ENCODE measurements around the gene MAST2. TPM values are rescaled to one million over a fixed set of nuclear protein-coding genes. Genes with fewer than 3 reads are reported as not detected.

MAST2 gene
- total RNA-seq, 1 experiment from 2014 or later: 41.9 TPM

DNA sequence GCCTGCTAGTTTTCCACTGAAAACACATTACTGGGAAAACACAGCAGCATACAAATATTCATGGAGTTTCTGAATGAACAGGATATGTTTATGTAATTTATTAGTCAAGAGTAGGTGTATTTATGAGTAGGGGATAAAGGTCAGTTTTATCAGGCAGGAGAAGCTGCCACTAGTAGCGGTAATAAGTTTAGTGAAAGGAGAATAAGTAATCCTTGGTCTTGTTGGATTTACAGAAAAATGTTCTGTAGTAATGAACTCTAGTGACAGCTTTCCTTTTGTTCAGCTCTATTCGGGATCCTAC is 1.2 kb downstream of the MAST2 start:
- H3K4me2 ChIP-seq (ENCODE audit: low read length): peak overlapping the region; percentile 98
- no peaks in the 10 kb centered on the region; a peak in 1 of 4 replicates for H3K36me3 ChIP-seq (ENCODE audit: control insufficient read depth in 1 of 2, insufficient read depth in 2 of 2, low read length in 2 of 2)
- H3K4me3 ChIP-seq (replicated peaks in 1 of 2; ENCODE audit: low read depth in 1 of 2, low read length in 2 of 2): peak overlapping the region; percentile 66 to 84
- H2AFZ ChIP-seq (ENCODE audit: low read depth, low read length, poor library complexity, severe bottlenecking): no peak overlapping the region
- POLR2A ChIA-PET: no interaction called here
- peak overlapping the region; percentile 71 for H3K9ac ChIP-seq (ENCODE audit: low read length)
- no peaks in the 10 kb centered on the region for H3K27me3 ChIP-seq (ENCODE audit: insufficient read depth, low read length)
- no peaks in the 10 kb centered on the region for H4K20me1 ChIP-seq (ENCODE audit: insufficient read depth)
- intact Hi-C loops (cut with micrococcal nuclease): loop anchor here (5.0 kb wide), 1 partner anchor 117 kb away; the partner anchor contains the start of genes GPBP1L1 and TMEM69
- no peaks in the 10 kb centered on the region for H3K9me3 ChIP-seq (ENCODE audit: control insufficient read depth in 1 of 2, insufficient read depth in 1 of 2, low read depth in 1 of 2, low read length in 2 of 2)
- CTCF ChIA-PET: no interaction called here
- no peaks in the 10 kb centered on the region for H3K9me2 ChIP-seq (ENCODE audit: insufficient read depth)
- BruUV-seq (replicated peaks): no TSS peak
- ATAC-seq (no peak), DNase-seq (ENCODE audit: low read depth, low spot score) (no peak)
- RAD21 ChIA-PET (ENCODE audit: low non-redundant PET in 1 of 2, low total read pairs in 2 of 2, uncharacterized antibody in 2 of 2, unreplicated experiment in 2 of 2): no interaction called here
- H3K4me1 ChIP-seq (ENCODE audit: control insufficient read depth in 1 of 2, insufficient read depth in 2 of 2, low read length in 2 of 2): peaks cover 11 to 21% of the 10 kb centered on the region in 2 experiments
- no peak overlapping the region for H3K27ac ChIP-seq (ENCODE audit: low read depth, low read length)
- peaks cover 55% of the 10 kb centered on the region for H3K79me2 ChIP-seq (ENCODE audit: insufficient read depth, low read length)
- TF ChIP-seq POLR2AphosphoS5 (IDR thresholded peaks at IDR 0.05; ENCODE audit: low read depth, low read length) (no peak), ELF1 (IDR thresholded peaks at IDR 0.05; ENCODE audit: borderline replicate concordance, low read depth) (no peak), CEBPB (IDR thresholded peaks at IDR 0.05; ENCODE audit: low read depth) (no peak), RAD21 (IDR thresholded peaks at IDR 0.05; ENCODE audit: low read depth) (no peak), SRF (IDR thresholded peaks at IDR 0.05; ENCODE audit: low read depth) (no peak), EGR1 (IDR thresholded peaks at IDR 0.05; ENCODE audit: low read depth) (no peak)
- TF ChIP-seq, protein P1, sequence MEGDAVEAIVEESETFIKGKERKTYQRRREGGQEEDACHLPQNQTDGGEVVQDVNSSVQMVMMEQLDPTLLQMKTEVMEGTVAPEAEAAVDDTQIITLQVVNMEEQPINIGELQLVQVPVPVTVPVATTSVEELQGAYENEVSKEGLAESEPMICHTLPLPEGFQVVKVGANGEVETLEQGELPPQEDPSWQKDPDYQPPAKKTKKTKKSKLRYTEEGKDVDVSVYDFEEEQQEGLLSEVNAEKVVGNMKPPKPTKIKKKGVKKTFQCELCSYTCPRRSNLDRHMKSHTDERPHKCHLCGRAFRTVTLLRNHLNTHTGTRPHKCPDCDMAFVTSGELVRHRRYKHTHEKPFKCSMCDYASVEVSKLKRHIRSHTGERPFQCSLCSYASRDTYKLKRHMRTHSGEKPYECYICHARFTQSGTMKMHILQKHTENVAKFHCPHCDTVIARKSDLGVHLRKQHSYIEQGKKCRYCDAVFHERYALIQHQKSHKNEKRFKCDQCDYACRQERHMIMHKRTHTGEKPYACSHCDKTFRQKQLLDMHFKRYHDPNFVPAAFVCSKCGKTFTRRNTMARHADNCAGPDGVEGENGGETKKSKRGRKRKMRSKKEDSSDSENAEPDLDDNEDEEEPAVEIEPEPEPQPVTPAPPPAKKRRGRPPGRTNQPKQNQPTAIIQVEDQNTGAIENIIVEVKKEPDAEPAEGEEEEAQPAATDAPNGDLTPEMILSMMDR (IDR thresholded peaks at IDR 0.05 in 2 of 3, conservative IDR thresholded peaks at IDR 0.05 in 1 of 3; ENCODE audit: borderline replicate concordance in 1 of 3, insufficient read depth in 1 of 3, low read depth in 2 of 3, low read length in 2 of 3): no peak
- TF ChIP-seq, protein P2, sequence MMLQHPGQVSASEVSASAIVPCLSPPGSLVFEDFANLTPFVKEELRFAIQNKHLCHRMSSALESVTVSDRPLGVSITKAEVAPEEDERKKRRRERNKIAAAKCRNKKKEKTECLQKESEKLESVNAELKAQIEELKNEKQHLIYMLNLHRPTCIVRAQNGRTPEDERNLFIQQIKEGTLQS (IDR thresholded peaks at IDR 0.05): no peak
- TF ChIP-seq, protein P3, sequence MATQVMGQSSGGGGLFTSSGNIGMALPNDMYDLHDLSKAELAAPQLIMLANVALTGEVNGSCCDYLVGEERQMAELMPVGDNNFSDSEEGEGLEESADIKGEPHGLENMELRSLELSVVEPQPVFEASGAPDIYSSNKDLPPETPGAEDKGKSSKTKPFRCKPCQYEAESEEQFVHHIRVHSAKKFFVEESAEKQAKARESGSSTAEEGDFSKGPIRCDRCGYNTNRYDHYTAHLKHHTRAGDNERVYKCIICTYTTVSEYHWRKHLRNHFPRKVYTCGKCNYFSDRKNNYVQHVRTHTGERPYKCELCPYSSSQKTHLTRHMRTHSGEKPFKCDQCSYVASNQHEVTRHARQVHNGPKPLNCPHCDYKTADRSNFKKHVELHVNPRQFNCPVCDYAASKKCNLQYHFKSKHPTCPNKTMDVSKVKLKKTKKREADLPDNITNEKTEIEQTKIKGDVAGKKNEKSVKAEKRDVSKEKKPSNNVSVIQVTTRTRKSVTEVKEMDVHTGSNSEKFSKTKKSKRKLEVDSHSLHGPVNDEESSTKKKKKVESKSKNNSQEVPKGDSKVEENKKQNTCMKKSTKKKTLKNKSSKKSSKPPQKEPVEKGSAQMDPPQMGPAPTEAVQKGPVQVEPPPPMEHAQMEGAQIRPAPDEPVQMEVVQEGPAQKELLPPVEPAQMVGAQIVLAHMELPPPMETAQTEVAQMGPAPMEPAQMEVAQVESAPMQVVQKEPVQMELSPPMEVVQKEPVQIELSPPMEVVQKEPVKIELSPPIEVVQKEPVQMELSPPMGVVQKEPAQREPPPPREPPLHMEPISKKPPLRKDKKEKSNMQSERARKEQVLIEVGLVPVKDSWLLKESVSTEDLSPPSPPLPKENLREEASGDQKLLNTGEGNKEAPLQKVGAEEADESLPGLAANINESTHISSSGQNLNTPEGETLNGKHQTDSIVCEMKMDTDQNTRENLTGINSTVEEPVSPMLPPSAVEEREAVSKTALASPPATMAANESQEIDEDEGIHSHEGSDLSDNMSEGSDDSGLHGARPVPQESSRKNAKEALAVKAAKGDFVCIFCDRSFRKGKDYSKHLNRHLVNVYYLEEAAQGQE (IDR thresholded peaks at IDR 0.05; ENCODE audit: low read depth): no peak
- TF ChIP-seq, protein P4, sequence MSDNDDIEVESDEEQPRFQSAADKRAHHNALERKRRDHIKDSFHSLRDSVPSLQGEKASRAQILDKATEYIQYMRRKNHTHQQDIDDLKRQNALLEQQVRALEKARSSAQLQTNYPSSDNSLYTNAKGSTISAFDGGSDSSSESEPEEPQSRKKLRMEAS (IDR thresholded peaks at IDR 0.05): no peak
